Neuronal stem cell (in vitro differentiated cells): Measurements from ENCODE around the gene CPN2.

Source experiments
- DNase-seq: peaks from one replicate; pipeline ENCODE4 v3.0.0-alpha.2; 2013; ENCODE audit warnings: low spot score
- H2AFZ ChIP-seq: one replicate; pipeline ENCODE4 v1.6.1; 2013; ENCODE audit warnings: mild to moderate bottlenecking, low read length, inconsistent platforms
- H2AK5ac ChIP-seq: 2 replicates; pipeline ENCODE4 v1.6.1; 2013; ENCODE audit warnings: low read depth, mild to moderate bottlenecking, inconsistent platforms, low read length, moderate library complexity, mixed read lengths
- H2BK120ac ChIP-seq: 2 replicates; pipeline ENCODE4 v1.6.1; 2013; ENCODE audit warnings: low read depth, mild to moderate bottlenecking, inconsistent platforms, low read length, moderate library complexity, mixed read lengths
- H2BK12ac ChIP-seq: one replicate; pipeline ENCODE4 v1.6.1; 2013; ENCODE audit warnings: low read length, inconsistent platforms
- H2BK15ac ChIP-seq: 2 replicates; pipeline ENCODE4 v1.6.1; 2013; ENCODE audit warnings: mild to moderate bottlenecking, low read length, inconsistent platforms, mixed read lengths
- H2BK5ac ChIP-seq: one replicate; pipeline ENCODE4 v1.6.1; 2013; ENCODE audit warnings: inconsistent platforms, mild to moderate bottlenecking, low read length, moderate library complexity
- H3K14ac ChIP-seq: one replicate; pipeline ENCODE4 v1.6.1; 2013; ENCODE audit warnings: low read length, inconsistent platforms
- H3K18ac ChIP-seq: 2 replicates; pipeline ENCODE4 v1.6.1; 2013; ENCODE audit warnings: low read length, inconsistent platforms
- H3K23ac ChIP-seq: 2 replicates; pipeline ENCODE4 v1.6.1; 2013; ENCODE audit warnings: low read depth, mild to moderate bottlenecking, mixed read lengths, low read length, inconsistent platforms; ENCODE audit not compliant: poor library complexity
- H3K27ac ChIP-seq: replicated peaks from 3 replicates; pipeline ENCODE4 v1.5.1; 2013; ENCODE audit warnings: low read length, inconsistent platforms
- H3K27me3 ChIP-seq, 3 experiments: 2 replicates each; pipeline ENCODE4 v1.6.1; 2013; ENCODE audit warnings: low read length in 3 of 3, mild to moderate bottlenecking in 2 of 3, inconsistent platforms in 1 of 3, low read depth in 1 of 3, mixed read lengths in 1 of 3, moderate library complexity in 1 of 3; ENCODE audit not compliant: control insufficient read depth in 3 of 3, insufficient read depth in 3 of 3
- H3K36me3 ChIP-seq, 2 donors: replicated peaks in 1 of 2; 2 replicates each; pipeline ENCODE4 v1.6.1; 2013; ENCODE audit warnings: low read length in 2 of 2; ENCODE audit not compliant: control insufficient read depth in 2 of 2, insufficient read depth in 2 of 2
- H3K4ac ChIP-seq: 2 replicates; pipeline ENCODE4 v1.6.1; 2013; ENCODE audit warnings: inconsistent platforms, mild to moderate bottlenecking, low read length, moderate library complexity
- H3K4me1 ChIP-seq, 2 donors: 1 replicate in 1 of 2; 2 replicates in 1 of 2; pipeline ENCODE4 v1.6.1; 2013; ENCODE audit warnings: low read length in 2 of 2, low read depth in 1 of 2; ENCODE audit not compliant: control insufficient read depth in 2 of 2, insufficient read depth in 1 of 2
- H3K4me2 ChIP-seq: one replicate; pipeline ENCODE4 v1.6.1; 2013; ENCODE audit warnings: mild to moderate bottlenecking, low read length, inconsistent platforms; ENCODE audit not compliant: insufficient read depth, poor library complexity, severe bottlenecking
- H3K4me3 ChIP-seq, 2 donors: 2 replicates each; pipeline ENCODE4 v1.5.1; 2013; ENCODE audit warnings: low read length in 2 of 2, mild to moderate bottlenecking in 2 of 2, inconsistent platforms in 1 of 2, moderate library complexity in 1 of 2
- H3K79me1 ChIP-seq: one replicate; pipeline ENCODE4 v1.6.1; 2013; ENCODE audit warnings: low read depth, mild to moderate bottlenecking, inconsistent platforms, low read length, moderate library complexity
- H3K9ac ChIP-seq: one replicate; pipeline ENCODE4 v1.6.1; 2013; ENCODE audit warnings: mild to moderate bottlenecking, low read depth, low read length, inconsistent platforms; ENCODE audit not compliant: poor library complexity
- H3K9me3 ChIP-seq, 2 donors: replicated peaks in 1 of 2; 2 replicates each; pipeline versions ENCODE3 to v1.6.1; 2013; ENCODE audit warnings: low read length in 2 of 2, mild to moderate bottlenecking in 2 of 2, inconsistent platforms in 1 of 2, low read depth in 1 of 2, mixed read lengths in 1 of 2, moderate library complexity in 1 of 2; ENCODE audit not compliant: control insufficient read depth in 2 of 2, insufficient read depth in 1 of 2
- H4K8ac ChIP-seq: one replicate; pipeline ENCODE4 v1.6.1; 2013; ENCODE audit warnings: low read depth, mild to moderate bottlenecking, inconsistent platforms, low read length, moderate library complexity
- H4K91ac ChIP-seq: one replicate; pipeline ENCODE4 v1.6.1; 2013; ENCODE audit warnings: low read length, low read depth, mild to moderate bottlenecking, inconsistent platforms; ENCODE audit not compliant: poor library complexity
- WGBS, 2 donors: extraction: QIAGEN DNeasy Blood & Tissue Kit; methylation state at CpG; one replicate each; pipeline ENCODE4 v1.1.7; 2013; ENCODE audit warnings: missing lambda C conversion rate in 2 of 2, mixed read lengths in 1 of 2; ENCODE audit not compliant: insufficient read length in 2 of 2, insufficient replicate concordance in 1 of 2; ENCODE audit errors: extremely low coverage in 2 of 2; 5-methylcytosine and 5-hydroxymethylcytosine counted together

CPN2 gene

GRCh38 chr3:194387276-194387675, 36.1 kb upstream of the CPN2 start:
- H3K18ac ChIP-seq: peak overlapping the region; percentile 64
- no peak overlapping the region for H2BK12ac ChIP-seq
- H3K4ac ChIP-seq: no peak overlapping the region
- no peak overlapping the region for H3K23ac ChIP-seq
- H3K4me3 ChIP-seq: peak overlapping the region in 1 of 2 donors; percentile 52
- WGBS, 2 donors: no CpG with 5 or more reads among the region's 6 CpGs
- no peaks in the 10 kb centered on the region for H3K36me3 ChIP-seq
- H2BK5ac ChIP-seq: no peak overlapping the region
- H2AK5ac ChIP-seq: peak overlapping the region; percentile 21
- H3K79me1 ChIP-seq: no peaks in the 10 kb centered on the region
- H4K8ac ChIP-seq: no peak overlapping the region
- no peak overlapping the region for H2BK120ac ChIP-seq
- no peak for DNase-seq
- no peak overlapping the region for H3K4me2 ChIP-seq
- peak overlapping the region; percentile 55 for H2BK15ac ChIP-seq
- H3K27ac ChIP-seq: no peak overlapping the region
- no peak overlapping the region for H2AFZ ChIP-seq
- H3K9ac ChIP-seq: no peak overlapping the region
- H3K27me3 ChIP-seq: no peaks in the 10 kb centered on the region
- H4K91ac ChIP-seq: no peak overlapping the region
- H3K4me1 ChIP-seq: peaks cover 4 to 18% of the 10 kb centered on the region in 2 donors
- peaks cover 2 to 5% of the 10 kb centered on the region in 2 donors for H3K9me3 ChIP-seq
- H3K14ac ChIP-seq: no peak overlapping the region

DNA sequence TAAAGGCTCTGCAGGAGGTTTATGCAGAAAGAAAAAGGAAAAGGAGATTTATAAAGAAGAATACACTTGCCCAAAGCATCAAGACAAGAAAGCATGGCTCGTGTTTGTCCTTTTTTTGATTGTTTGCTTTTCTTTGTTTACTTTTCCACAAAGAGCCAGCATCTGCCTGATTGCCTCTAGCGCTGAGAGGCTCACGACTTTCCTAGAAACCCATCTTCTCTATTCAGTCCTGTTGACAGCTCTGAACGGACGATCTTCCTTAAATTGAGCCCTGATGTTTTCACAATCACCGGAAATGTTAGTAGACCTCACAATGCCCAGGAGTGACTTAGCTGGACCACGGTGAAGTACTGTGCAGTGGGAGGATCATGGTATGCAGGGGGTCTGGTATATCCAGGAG, 35.5 kb upstream of the CPN2 start:
- no CpG with 5 or more reads among the region's 7 CpGs for WGBS, 2 donors
- Histone ChIP-seq H3K14ac (no peak overlapping the region), H2BK12ac (no peak overlapping the region), H3K4me3 (no peak overlapping the region), H3K18ac (no peak overlapping the region), H2AK5ac (no peak overlapping the region), H2BK120ac (no peak overlapping the region), H3K27ac (no peak overlapping the region), H2BK15ac (no peak overlapping the region), H3K4me2 (no peak overlapping the region), H3K9me3 (peaks cover 2 to 5% of the 10 kb centered on the region in 2 donors), H4K91ac (no peak overlapping the region), H3K23ac (no peak overlapping the region), H3K27me3 (no peaks in the 10 kb centered on the region), H3K4ac (no peak overlapping the region), H2AFZ (peak overlapping the region; percentile 30), H3K79me1 (no peaks in the 10 kb centered on the region), H3K9ac (no peak overlapping the region), H3K36me3 (no peaks in the 10 kb centered on the region), H3K4me1 (peaks cover 6 to 20% of the 10 kb centered on the region in 2 donors), H2BK5ac (no peak overlapping the region), H4K8ac (no peak overlapping the region)
- DNase-seq: no peak

- WGBS, 2 donors: no CpG with 5 or more reads among the region's 15 CpGs
- H2AK5ac ChIP-seq: no peak overlapping the region
- no peak overlapping the region for H2BK15ac ChIP-seq
- H3K27me3 ChIP-seq: no peaks in the 10 kb centered on the region
- peak overlapping the region; percentile 30 for H2AFZ ChIP-seq
- H2BK5ac ChIP-seq: no peak overlapping the region
- no peaks in the 10 kb centered on the region for H3K36me3 ChIP-seq
- no peak overlapping the region for H3K23ac ChIP-seq
- peaks cover 2 to 5% of the 10 kb centered on the region in 2 donors for H3K9me3 ChIP-seq
- no peak overlapping the region for H4K8ac ChIP-seq
- H4K91ac ChIP-seq: no peak overlapping the region
- H3K27ac ChIP-seq: no peak overlapping the region
- peaks cover 6 to 20% of the 10 kb centered on the region in 2 donors for H3K4me1 ChIP-seq
- H3K79me1 ChIP-seq: no peaks in the 10 kb centered on the region
- H3K9ac ChIP-seq: no peak overlapping the region
- no peak overlapping the region for H3K14ac ChIP-seq
- H2BK12ac ChIP-seq: no peak overlapping the region
- H3K4me3 ChIP-seq: no peak overlapping the region
- H2BK120ac ChIP-seq: no peak overlapping the region
- H3K4me2 ChIP-seq: no peak overlapping the region
- DNase-seq: no peak
- H3K4ac ChIP-seq: no peak overlapping the region
- H3K18ac ChIP-seq: no peak overlapping the region
These were observed 34.9 kb upstream of the CPN2 start for GRCh38 chr3:194386066-194386465.

GRCh38 chr3:194384569-194385001, 33.5 kb upstream of the CPN2 start:
- Histone ChIP-seq H3K27me3 (peaks cover 0 to 6% (median 0%) of the 10 kb centered on the region in 3 experiments), H2BK12ac (peak overlapping the region; percentile 27)
- WGBS, 2 donors: no CpG with 5 or more reads among the region's 12 CpGs

More at GRCh38 chr3:194384569-194385001, 33.5 kb upstream of the CPN2 start:
- H3K4me3 ChIP-seq: no peak overlapping the region
- H4K8ac ChIP-seq: no peak overlapping the region
- DNase-seq: no peak
- no peak overlapping the region for H2BK120ac ChIP-seq
- peaks cover 2 to 5% of the 10 kb centered on the region in 2 donors for H3K9me3 ChIP-seq
- no peaks in the 10 kb centered on the region for H3K79me1 ChIP-seq
- no peak overlapping the region for H3K27ac ChIP-seq
- peak overlapping the region; percentile 23 for H3K18ac ChIP-seq
- H2BK5ac ChIP-seq: no peak overlapping the region
- H3K4ac ChIP-seq: no peak overlapping the region
- H3K36me3 ChIP-seq: no peaks in the 10 kb centered on the region
- H4K91ac ChIP-seq: no peak overlapping the region
- H3K14ac ChIP-seq: no peak overlapping the region
- peak overlapping the region; percentile 29 for H3K23ac ChIP-seq
- H3K9ac ChIP-seq: no peak overlapping the region
- H2AFZ ChIP-seq: no peak overlapping the region
- peak overlapping the region; percentile 72 for H2AK5ac ChIP-seq
- H2BK15ac ChIP-seq: peak overlapping the region; percentile 3
- H3K4me2 ChIP-seq: no peak overlapping the region
- peaks cover 6 to 28% of the 10 kb centered on the region in 2 donors for H3K4me1 ChIP-seq
